ENCODE data around the gene CAPZA1.

CAPZA1 gene

GRCh38 chr1:112698366-112699310 is 79.0 kb downstream of the CAPZA1 start:
- in situ Hi-C loops (cut with MboI; ENCODE audit: low sequenced_read_pairs): no loop called here

GRCh38 chr1:112699425-112700144 is 80.0 kb downstream of the CAPZA1 start:
- in situ Hi-C loops (cut with MboI; ENCODE audit: low sequenced_read_pairs): no loop called here

DNA sequence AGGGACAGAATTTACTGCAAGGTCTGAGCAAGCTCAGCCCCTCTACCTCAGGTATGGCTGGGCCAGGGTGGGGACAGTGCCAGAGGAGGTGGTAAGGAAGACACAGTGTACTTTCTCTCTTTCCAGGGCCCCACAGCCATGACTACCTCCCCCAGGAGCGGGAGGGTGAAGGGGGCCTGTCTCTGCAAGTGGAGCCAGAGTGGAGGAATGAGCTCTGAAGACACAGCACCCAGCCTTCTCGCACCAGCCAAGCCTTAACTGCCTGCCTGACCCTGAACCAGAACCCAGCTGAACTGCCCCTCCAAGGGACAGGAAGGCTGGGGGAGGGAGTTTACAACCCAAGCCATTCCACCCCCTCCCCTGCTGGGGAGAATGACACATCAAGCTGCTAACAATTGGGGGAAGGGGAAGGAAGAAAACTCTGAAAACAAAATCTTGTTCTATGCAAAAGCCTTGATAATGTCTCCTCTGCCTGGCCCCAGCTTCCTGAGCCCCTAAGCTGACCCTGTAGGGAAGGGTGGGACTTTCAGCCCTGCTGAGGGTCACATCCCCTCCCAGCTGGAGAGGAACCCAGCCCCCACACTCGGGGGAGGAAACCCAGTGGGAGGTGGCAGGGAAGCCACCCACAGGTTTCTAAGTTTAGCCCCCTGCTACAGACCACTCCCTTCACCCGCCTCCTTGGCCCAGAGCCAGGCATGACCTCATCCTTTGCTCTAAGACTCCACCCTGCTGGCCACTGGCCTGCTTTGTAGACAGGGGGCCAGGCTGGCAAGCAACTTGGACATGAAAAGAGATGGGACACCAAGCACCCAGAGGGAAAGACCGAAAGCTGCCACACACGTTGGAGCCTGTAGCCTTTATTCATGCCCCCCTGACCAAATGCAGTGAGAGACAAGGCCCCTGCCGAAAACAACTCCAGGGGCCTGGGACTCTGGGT is 80.9 kb downstream of the CAPZA1 start:
- in situ Hi-C loops (cut with MboI; ENCODE audit: low sequenced_read_pairs): no loop called here

GRCh38 chr1:112701227-112702066 is 81.8 kb downstream of the CAPZA1 start:
- in situ Hi-C loops (cut with MboI; ENCODE audit: low sequenced_read_pairs): no loop called here

- in situ Hi-C loops (cut with MboI; ENCODE audit: low sequenced_read_pairs): no loop called here
These were observed 82.4 kb downstream of the CAPZA1 start for GRCh38 chr1:112702067-112702395.

GRCh38 chr1:112702420-112703261 is 83.0 kb downstream of the CAPZA1 start:
- in situ Hi-C loops (cut with MboI; ENCODE audit: low sequenced_read_pairs): no loop called here

DNA sequence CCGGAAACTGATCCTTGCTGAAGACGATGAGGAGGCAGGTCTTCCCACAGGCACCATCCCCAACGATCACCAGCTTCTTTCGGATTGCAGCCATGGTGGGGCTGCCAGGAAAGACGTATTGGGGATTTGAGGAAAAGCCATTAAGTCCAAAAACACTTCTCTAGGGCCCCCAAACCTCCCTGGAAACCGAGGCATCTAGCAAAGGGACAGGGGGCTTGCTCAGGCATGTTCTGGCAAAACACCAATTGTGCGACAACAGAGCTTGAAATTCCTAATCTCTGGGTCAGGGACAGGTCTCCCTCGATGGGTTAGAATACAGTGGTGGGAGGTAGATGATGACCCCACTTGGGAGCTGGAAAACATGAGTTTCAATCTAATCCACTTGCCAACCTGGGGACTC is 84.1 kb downstream of the CAPZA1 start:
- in situ Hi-C loops (cut with MboI; ENCODE audit: low sequenced_read_pairs): no loop called here

DNA sequence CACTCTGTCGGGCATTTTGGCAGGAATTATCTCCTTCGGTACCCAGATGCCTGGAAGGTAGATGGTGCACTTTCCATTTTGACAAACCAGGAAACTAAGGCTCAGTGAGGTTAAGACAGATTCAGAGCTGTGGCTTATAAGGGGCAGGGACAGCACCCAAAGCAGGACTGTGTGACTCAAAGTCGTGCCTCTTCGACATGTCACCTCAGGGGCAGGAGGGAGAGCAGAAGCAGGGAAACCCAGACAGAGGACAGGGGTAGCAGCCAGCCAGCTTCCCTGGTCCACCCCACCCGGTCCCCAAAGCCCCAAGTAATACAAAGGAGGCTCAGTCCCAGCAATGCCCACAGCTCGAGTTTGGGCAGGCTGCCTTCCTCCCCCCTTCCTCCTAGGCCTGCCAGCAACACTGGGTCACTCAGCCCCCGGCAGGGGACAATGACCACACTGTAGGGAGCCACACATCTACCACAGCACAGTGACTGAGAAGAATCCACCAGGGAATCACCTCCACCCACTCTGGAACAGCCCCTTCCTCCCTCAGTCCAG is 84.8 kb downstream of the CAPZA1 start:
- in situ Hi-C loops (cut with MboI; ENCODE audit: low sequenced_read_pairs): no loop called here

DNA sequence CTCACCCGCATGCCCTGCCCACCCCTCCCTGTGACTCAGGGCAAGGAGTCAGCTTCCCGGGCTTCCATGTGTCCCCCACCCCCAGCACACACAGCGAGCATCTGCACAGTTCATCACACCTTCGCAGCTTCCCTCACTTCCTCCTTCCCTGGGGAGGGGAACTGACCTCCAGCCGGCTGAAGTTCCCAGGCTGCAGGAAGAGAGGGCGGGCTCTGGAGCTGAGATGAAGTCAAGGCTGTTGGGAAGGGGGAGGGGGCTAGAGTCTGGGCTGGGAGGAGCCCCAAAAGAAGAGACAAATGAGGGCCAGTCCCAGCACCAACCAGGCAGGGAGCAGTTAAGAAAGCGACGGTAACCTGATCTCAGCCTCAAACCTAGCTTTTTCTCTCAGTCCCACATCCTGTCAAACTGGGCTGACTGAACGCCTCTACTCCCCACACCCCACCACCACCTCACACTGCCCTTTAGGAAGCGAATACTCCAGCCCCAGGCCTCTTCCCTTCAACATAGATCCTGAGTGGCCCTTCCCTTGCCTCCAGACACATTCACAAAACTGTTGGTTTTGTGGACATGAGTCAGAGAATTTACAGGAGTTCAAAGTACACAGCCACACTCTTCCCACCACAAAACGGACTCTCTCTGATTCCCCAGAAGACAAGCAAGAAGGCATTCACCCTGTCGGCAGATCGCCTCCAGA is 85.4 kb downstream of the CAPZA1 start:
- in situ Hi-C loops (cut with MboI; ENCODE audit: low sequenced_read_pairs): no loop called here

- in situ Hi-C loops (cut with MboI; ENCODE audit: low sequenced_read_pairs): no loop called here
These were observed 87.0 kb downstream of the CAPZA1 start, which contains the start of gene RHOC for GRCh38 chr1:112706505-112707220. TSS of gene RHOC (minus strand) at chr1:112707127. CDS start at chr1:112703799, 3,328 bp downstream.

GRCh38 chr1:112707221-112708001 is 87.8 kb downstream of the CAPZA1 start:
- in situ Hi-C loops (cut with MboI; ENCODE audit: low sequenced_read_pairs): no loop called here

DNA sequence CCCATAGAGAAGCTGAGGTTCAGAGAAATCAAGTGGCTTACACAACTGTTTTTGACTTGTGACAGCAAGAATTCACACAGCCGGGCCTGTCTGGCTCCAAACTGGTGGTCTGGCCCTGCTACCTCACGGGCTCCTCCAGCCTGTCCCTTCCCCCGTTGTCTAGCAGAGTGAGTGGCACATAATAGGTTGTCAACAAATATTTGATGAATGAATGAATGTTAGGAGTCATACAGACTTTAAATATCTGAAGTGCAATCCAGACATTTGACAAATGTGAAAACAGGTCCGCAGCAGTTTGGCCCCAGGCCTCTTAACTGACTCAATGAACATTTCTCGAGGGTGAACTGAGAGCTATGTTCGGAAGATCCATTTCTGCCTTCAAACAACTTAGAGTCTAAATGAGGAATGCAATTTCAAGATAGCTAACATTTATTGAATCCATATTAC is 88.4 kb downstream of the CAPZA1 start:
- in situ Hi-C loops (cut with MboI; ENCODE audit: low sequenced_read_pairs): no loop called here

GRCh38 chr1:112708489-112708888 is 88.9 kb downstream of the CAPZA1 start:
- in situ Hi-C loops (cut with MboI; ENCODE audit: low sequenced_read_pairs): no loop called here

- in situ Hi-C loops (cut with MboI; ENCODE audit: low sequenced_read_pairs): no loop called here
These were observed 90.5 kb downstream of the CAPZA1 start for GRCh38 chr1:112710159-112710558.

DNA sequence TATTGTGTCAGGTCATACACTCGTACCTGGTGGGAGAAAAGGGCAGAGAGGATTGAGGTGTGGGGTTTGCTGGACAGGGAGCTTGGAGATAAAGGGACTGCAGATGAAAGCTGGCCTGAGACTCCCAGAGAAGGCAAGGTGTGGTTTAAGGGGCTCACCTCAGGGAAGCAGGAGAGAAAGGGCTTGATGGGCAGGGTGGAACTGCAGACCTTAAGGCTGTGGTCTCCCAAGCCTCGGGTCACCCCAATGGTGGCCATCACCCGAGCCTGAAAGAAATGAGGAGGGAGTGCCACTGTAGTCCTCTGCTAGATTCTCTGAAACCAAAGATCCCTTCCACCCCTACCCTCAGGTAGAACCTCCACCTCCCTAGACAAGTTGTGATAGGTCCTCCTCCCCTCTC is 91.0 kb downstream of the CAPZA1 start:
- in situ Hi-C loops (cut with MboI; ENCODE audit: low sequenced_read_pairs): no loop called here

- in situ Hi-C loops (cut with MboI; ENCODE audit: low sequenced_read_pairs): no loop called here
These were observed 91.4 kb downstream of the CAPZA1 start for GRCh38 chr1:112711041-112711440.

- in situ Hi-C loops (cut with MboI; ENCODE audit: low sequenced_read_pairs): no loop called here
These were observed 92.0 kb downstream of the CAPZA1 start for GRCh38 chr1:112711670-112712069.

Measured in HL-60/S4 treated with phorbol 12-myristate 13-acetate at 8.2 ng/mL for 4 days and 3 days (cell line).